Right ventricle myocardium inferior (tissue), 1 donor: ENCODE results near the gene RGS9. TPM values are rescaled to one million over a fixed set of nuclear protein-coding genes. Genes with fewer than 3 reads are reported as not detected.
"Not testable (repeated sequence)": the region's sequence is repeated elsewhere in the genome, so short reads cannot be mapped to it uniquely, and the experiment has no call there.

Experiments
- ATAC-seq: fragments of 200-7000 bp; cut with Tn5 transposase; one replicate; pipeline ENCODE4 v1.9.1; 2020; ENCODE audit warnings: mild to moderate bottlenecking, moderate library complexity
- DNase-seq: peaks from one replicate; pipeline ENCODE4 v3.0.0; 2021; ENCODE audit errors: missing footprints
- intact Hi-C: fragments of 100-400 bp; cut with DNase I; formaldehyde crosslinking; loops from one replicate; pipeline ENCODE4 v1.11.0; 2022
- total RNA-seq: library from RNA; stranded (reverse); fragmentation: NEBNext Ultra II Directional; extraction: Animal tissue kit (Norgen Biotek cat#: 25700); gene quantifications from one replicate; pipeline ENCODE4 v1.2.1, GENCODE V29; 2021
- donor health status: DM: no; HTN: yes; CAD: no; lungs with severe emphysema.

RGS9 gene
- total RNA-seq, 1 donor from 2014 or later, result 2.8 TPM

- intact Hi-C loops, result no loop called here
- no peak for DNase-seq
- no peak for ATAC-seq
These were observed 29.0 kb upstream of the RGS9 start for GRCh38 chr17:65108152-65108551.

- intact Hi-C loops, result no loop called here
- DNase-seq, result no peak
- ATAC-seq, result no peak
These were observed 27.6 kb upstream of the RGS9 start for GRCh38 chr17:65109543-65109942.

GRCh38 chr17:65109990-65110680 lies 27.0 kb upstream of the RGS9 start:
- ATAC-seq (no peak), DNase-seq (no peak)
- intact Hi-C loops, result no loop called here

- no peak for DNase-seq
- intact Hi-C loops, result no loop called here
- no peak for ATAC-seq
These were observed 21.3 kb upstream of the RGS9 start for GRCh38 chr17:65115839-65116238.

GRCh38 chr17:65116515-65116914 lies 20.7 kb upstream of the RGS9 start:
- ATAC-seq, DNase-seq, intact Hi-C loops: not testable (repeated sequence)

- intact Hi-C loops, result no loop called here
- DNase-seq (no peak), ATAC-seq (no peak)
These were observed 19.7 kb upstream of the RGS9 start for GRCh38 chr17:65117384-65118035.

GRCh38 chr17:65121368-65121767 lies 15.8 kb upstream of the RGS9 start:
- ATAC-seq, result no peak
- intact Hi-C loops, result loop anchor here (5.0 kb wide), 1 partner anchor 64 kb away; the partner anchor contains the start of gene GNA13
- no peak for DNase-seq

GRCh38 chr17:65121916-65122806 lies 15.0 kb upstream of the RGS9 start:
- intact Hi-C loops, result loop anchor here (5.0 kb wide), 1 partner anchor 65 kb away; the partner anchor contains the start of gene GNA13
- no peak for ATAC-seq
- no peak for DNase-seq

- peak; percentile 86 for DNase-seq
- peak; percentile 94 for ATAC-seq
- intact Hi-C loops, result loop anchor here (5.0 kb wide), 1 partner anchor 66 kb away; the partner anchor contains the start of gene GNA13
These were observed 14.1 kb upstream of the RGS9 start for GRCh38 chr17:65122836-65123756.

GRCh38 chr17:65123757-65124675 lies 13.2 kb upstream of the RGS9 start:
- DNase-seq, result no peak
- no peak for ATAC-seq
- intact Hi-C loops, result loop anchor here (5.0 kb wide), 1 partner anchor 67 kb away; the partner anchor contains the start of gene GNA13

- DNase-seq (no peak), ATAC-seq (no peak)
- intact Hi-C loops, result no loop called here
These were observed 6.3 kb upstream of the RGS9 start for GRCh38 chr17:65130832-65131231.

- ATAC-seq, result no peak
- DNase-seq, result no peak
- intact Hi-C loops, result no loop called here
These were observed 5.9 kb upstream of the RGS9 start for GRCh38 chr17:65131240-65131639.

- ATAC-seq, result no peak
- intact Hi-C loops, result no loop called here
These were observed 5.2 kb upstream of the RGS9 start for GRCh38 chr17:65131946-65132345.

GRCh38 chr17:65134035-65134434 lies 3.1 kb upstream of the RGS9 start:
- DNase-seq (no peak), ATAC-seq (no peak)
- intact Hi-C loops, result no loop called here

More at GRCh38 chr17:65131946-65132345, 5.2 kb upstream of the RGS9 start:
- DNase-seq, result no peak

GRCh38 chr17:65139101-65139764 lies 2.1 kb downstream of the RGS9 start:
- no peak for DNase-seq
- ATAC-seq, result no peak
- intact Hi-C loops, result no loop called here

GRCh38 chr17:65142247-65142646 lies 5.1 kb downstream of the RGS9 start:
- intact Hi-C loops, result no loop called here
- DNase-seq (no peak), ATAC-seq (no peak)
